DND-41 (cell line): Measurements from ENCODE around the gene SMG6.

Experiments
- EZH2 ChIP-seq: IDR thresholded peaks from 3 replicates; pipeline ENCODE4 v1.6.1; 2012; ENCODE audit warnings: borderline replicate concordance, low read depth, mild to moderate bottlenecking, moderate library complexity, low read length, inconsistent platforms; ENCODE audit not compliant: severe bottlenecking
- TF ChIP-seq, protein P1 (sequence below): IDR thresholded peaks from 2 replicates; pipeline ENCODE4 v1.5.1; 2012; ENCODE audit warnings: borderline replicate concordance, low read length, moderate library complexity, mild to moderate bottlenecking; ENCODE audit not compliant: poor library complexity, severe bottlenecking; ENCODE audit errors: extremely low read depth

DNA sequence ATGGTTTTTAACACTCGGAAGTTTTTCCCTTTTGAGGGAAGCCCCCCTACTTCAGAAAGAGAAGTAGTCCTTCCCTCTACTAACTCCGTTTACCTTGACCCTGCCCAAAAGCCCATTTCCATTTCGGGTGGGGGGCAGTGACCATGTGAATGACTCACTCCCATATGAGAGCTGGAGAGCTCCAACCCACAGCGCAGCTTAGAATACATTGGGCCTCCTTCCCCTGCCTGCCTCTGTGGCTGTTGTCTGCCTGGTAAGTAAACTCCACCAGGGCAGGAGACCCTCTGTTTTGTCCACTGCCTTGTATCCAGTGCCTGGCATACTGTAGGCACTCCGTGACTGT lies 34.7 kb upstream of the SMG6 start:
- TF ChIP-seq, protein P1, sequence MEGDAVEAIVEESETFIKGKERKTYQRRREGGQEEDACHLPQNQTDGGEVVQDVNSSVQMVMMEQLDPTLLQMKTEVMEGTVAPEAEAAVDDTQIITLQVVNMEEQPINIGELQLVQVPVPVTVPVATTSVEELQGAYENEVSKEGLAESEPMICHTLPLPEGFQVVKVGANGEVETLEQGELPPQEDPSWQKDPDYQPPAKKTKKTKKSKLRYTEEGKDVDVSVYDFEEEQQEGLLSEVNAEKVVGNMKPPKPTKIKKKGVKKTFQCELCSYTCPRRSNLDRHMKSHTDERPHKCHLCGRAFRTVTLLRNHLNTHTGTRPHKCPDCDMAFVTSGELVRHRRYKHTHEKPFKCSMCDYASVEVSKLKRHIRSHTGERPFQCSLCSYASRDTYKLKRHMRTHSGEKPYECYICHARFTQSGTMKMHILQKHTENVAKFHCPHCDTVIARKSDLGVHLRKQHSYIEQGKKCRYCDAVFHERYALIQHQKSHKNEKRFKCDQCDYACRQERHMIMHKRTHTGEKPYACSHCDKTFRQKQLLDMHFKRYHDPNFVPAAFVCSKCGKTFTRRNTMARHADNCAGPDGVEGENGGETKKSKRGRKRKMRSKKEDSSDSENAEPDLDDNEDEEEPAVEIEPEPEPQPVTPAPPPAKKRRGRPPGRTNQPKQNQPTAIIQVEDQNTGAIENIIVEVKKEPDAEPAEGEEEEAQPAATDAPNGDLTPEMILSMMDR: no peak
- TF ChIP-seq EZH2: no peak
